NCI-H1417 treated with DMSO at 0.1 percent for 48 hours (cell line): ENCODE data around the gene UQCRC2.
A peak's percentile ranks its signal among the peaks of the same experiment; 100 is the strongest.
"Not testable (repeated sequence)": the region's sequence is repeated elsewhere in the genome, so short reads cannot be mapped to it uniquely, and the experiment has no call there.

Experiments used
- DNase-seq: peaks from one replicate; lab custom pipeline; 2025; lab: John Stamatoyannopoulos, UW

Gene UQCRC2

DNA sequence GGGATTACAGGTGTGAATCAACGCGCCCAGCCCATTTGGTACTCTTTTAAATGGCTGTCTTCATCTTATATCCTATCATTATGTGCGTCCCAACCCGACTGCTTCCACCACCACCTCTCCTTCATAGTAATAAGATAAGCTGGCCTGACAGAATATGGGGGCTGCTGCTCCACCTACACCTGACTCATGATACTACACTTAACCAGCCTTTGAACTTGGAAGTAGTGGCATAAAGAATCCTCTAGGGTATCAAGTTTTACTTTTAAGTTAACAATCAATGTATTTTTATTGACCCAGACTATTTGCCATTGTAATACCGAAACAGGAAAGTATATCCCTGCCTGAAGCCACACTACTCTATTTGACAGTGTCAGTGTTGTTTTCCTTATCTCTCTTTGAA, 28.9 kb downstream of the UQCRC2 start:
- DNase-seq: no peak

DNA sequence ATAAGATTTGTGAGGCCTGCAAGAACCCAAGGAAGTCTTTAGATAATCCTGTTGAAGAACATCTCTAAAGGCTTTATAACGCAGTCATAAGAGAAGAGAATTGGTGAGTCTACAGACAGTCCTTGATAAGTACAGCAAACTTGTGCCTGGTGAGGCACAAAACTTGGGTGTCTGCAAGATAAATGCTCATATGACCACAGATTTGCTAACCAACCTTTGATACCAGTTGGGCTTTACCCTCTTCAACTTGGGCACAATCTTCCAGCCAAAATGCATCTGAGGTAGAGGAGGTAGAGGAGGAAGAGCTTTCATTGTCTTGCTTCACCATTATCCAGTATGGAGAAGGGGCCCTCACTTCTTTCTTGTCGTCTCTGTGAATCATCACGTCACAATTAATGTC, 30.9 kb downstream of the UQCRC2 start:
- no peak for DNase-seq

DNA sequence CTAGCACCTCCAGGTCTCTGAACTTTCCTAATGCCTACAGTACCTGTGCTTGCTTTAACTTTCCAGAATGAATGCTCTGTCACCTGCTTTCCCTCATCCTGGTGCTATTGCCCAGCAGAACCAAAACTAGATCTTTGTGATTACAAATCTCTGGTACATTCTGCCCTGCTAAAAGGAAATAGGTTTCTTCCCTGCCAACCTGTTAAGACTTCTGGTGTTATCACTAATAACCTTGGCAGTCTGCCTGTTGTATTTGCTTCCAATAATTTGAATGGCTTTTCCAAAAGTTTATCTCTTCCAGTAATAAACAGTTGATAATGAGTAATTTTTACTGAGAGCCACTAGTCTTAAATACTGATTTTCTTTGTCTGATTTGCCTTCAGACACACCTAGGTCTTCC, 32.4 kb downstream of the UQCRC2 start:
- no peak for DNase-seq

DNA sequence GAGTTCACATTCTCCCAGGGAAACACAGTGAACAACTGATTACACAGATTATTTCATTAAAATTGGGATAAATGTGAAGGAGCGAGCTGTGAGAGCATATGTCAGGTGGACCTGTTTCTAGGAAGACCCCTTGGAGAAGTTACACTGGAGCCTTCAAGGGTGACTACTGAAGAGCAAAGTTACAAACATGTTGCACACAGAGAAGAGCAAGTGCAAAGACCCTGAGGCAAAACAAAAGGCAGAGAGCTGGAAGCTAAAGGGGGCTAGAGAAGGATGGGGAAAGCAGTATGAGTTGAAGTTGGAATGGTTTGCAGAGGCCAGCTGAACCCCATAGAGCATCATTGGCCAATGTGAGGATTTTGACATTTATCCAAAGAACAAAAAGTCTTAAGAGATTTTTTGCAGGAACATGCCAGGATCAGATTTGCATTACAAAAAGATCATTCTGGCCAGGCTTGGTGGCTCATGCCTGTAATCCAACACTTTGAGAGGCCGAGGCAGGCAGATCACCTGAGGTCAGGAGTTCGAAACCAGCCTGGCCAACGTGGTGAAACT, 33.6 kb downstream of the UQCRC2 start:
- DNase-seq: no peak

DNA sequence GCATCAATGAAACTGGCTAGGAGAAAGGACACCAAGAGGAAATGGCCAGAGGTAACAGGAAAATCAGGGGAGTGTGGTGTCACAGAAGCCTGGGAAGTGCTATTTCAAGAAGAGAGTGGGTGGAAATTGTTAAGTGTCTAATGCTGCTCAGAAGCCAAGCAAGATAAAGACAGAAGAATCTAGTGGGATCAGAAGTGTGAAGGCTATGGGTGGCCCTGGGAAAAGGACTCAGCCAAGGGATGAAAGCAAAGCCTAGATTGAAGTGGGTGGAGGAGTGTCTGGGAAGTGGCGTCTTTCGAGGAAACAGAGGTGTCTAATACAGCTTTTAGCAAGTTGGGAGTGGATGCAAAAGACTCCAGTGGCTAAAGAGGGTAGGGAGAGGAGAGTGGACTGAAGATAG, 34.3 kb downstream of the UQCRC2 start:
- DNase-seq: no peak

DNA sequence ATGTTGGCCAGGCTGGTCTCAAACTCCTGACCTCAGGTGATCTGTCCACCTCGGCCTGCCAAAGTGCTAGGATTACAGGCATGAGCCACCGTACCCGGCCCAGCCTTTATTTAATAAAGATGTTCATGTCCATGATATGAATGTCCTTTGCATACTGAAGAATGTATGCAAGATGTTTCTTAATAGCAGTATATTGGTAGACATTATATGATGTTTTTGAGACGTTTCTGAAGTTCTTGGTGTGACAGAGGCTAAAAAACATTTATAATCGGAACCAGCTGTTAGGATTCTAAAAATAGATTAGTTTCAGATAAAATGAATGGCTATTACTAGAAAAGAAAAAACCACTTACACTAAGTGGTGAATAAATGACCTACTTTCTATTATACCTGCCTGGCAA, 36.0 kb downstream of the UQCRC2 start:
- DNase-seq: peak; percentile 42

DNA sequence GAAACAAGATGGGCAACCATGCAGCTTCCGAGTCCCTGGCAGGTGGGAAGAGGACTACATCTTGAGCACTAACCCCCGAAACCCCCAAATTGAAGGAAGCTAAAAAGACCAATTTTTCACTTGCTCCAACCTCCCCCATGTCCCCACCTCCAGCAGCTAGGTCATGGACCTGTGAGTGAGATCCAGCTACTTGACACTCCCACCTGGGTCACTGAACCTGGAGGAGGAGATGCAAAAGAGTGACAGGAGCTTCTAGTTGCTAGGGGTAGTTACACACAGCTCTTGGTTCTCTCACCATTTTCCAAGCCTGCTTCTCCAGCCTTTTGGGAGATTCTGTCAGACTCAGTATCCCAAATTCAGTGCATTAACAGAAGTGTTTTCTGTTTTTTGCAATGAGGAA, 36.6 kb downstream of the UQCRC2 start:
- DNase-seq: no peak

DNA sequence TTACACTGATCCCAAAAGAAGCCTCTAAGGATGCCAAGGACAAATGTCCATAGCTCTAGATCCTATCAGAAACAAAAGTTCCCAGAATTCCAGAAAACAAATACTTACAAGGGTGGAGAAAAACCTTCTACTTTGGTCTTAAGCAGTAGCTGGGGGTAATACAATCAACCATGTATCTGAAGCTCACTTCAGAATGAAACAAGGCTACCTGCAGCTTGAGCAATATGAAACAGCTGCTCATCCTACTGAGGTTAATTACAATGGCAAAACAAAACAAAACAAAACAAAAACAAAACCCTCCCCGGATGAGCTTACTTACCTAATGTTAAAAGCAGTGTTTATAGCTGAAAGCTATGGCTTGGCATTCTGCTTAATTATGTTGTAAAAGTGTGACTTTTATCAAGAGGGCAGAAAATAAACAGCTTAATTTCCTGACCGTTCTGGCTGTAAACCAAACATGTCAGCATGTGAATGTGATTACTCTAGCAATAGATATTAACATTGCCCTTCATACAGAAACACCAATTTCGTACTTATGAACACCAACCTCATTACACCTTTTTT, 37.3 kb downstream of the UQCRC2 start:
- no peak for DNase-seq

DNA sequence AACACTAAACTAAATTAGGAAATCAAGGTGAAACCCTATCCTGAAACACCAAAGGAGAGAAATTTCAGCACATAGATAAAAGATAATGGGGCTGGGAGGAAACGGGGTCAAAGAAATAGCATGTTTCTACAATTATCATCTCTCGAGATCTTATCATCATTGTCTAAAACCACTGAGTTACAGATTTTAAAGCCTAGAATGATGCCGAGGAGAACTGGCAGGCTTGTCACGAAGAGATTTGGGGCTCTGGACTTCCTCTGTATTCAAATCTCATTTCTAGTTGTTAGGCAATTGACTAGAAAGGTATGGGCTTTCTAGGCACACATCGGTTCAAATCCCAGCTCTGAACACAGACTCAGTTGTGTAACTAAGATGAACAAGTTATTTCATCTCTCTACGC, 38.5 kb downstream of the UQCRC2 start:
- no peak for DNase-seq

DNA sequence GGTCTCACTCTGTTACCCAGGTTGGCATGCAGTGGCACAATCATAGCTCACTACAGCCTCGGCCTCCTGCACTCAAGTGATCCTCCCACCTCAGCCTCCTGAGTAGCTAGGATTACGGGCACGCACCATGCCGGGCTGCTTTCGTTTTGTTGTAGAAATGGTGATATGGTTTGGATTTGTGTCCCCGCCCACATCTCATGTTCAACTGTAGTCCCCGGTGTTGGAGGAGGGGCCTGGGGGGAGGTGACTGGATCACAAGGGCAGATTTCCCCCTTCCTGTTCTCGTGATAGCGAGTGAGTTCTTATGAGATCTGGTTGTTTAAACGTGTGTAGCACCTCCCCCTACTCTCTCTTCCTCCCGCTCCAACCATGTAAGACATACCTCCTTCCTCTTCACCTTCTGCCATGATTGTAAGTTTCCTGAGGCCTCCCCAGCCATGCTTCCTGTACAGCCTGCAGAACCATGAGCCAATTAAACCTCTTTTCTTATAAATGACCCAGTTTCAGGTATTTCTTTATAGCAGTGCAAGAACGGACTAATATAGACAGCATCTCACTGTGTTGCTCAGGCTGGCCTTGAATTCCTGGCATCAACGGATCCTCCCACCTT, 41.8 kb downstream of the UQCRC2 start:
- no peak for DNase-seq

DNA sequence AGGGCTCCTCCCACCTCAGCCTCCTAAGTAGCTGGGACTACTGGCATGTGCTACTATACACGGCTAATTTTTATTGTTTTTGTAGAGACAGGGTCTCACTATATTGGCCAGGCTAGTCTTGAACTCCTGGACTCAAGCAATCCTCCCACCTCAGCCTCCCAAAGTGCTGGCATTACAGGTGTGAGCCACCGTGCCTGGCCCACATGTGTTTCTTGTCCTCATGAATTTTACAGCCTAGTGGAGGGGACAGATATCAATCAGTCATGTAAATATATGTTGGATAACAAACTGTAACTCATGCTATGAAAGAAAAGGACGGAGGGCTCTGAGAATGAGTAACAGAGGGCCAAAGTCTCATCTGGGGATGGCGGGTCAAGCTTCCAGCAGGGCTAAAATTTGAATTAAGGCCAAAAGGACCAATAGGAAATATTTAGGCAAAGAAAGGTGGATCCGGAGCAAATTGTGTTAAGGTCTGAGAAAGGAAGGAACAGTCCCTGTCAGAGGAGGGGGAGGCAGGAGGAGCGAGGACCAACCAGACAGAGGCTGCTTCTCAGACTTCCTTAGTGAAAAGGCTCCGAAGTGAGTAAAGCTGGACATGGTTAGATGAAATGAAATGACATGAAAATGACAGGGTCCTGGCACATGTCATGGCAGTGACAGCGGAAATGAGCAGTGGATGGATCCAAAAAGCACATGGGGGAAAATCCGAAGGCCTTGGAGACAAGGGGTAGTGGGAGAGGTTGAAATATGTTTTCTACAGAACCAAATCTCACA, 43.9 kb downstream of the UQCRC2 start:
- no peak for DNase-seq

DNA sequence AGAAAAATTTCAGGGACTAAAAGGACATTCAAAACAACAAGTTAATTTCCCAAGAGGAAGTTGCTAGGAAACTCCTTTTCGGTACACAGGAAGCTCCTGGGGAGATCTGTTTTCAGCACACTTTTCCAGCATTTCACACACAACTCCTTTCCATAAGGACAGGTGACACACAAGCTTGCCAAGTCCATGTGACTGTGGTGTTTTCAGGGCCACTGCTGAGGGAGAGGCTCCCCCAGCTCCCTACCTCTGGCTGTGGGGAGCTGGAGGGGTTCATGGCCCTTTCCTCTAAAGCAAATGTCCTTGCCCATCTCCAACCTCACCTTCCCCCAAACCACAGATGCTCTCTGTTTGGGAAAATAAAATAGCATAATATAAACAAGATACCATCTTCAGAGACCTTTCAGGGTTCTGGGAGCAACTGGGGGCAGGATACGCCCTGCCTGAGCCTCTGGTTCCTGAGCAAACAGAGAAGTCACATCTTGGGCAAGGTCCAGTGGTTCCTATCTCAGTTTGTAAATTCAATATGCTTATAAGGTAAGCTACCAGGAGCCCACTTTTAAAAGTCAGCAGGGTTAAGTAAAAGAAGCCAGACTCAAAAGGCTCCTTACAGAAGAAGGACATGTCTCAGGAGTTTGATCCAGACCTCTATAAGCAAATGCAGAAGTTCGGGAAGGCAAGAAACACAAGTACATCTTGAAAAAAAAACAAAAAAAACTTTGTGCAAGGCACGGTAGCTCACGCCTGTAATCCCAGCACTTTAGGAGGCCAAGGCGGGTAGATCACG, 44.7 kb downstream of the UQCRC2 start:
- DNase-seq: no peak

DNA sequence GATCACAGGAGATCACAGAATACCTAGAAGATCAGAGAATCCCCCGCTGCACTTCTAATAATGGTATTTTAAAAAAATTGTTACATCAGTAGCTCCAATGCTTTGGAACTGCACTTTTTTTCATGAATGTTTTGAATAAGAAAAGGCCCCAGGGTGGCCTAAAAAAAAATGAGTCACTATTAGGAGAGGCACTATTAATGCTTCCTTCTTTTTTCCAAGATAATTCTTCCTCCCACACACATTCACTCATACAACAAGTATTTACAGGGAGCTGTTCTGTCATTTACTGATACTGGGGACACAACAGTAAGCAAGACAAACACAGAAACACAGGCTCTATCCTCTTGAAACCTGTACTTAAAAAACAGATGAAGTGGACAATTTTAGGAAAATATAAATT, 48.4 kb downstream of the UQCRC2 start:
- DNase-seq: no peak

DNA sequence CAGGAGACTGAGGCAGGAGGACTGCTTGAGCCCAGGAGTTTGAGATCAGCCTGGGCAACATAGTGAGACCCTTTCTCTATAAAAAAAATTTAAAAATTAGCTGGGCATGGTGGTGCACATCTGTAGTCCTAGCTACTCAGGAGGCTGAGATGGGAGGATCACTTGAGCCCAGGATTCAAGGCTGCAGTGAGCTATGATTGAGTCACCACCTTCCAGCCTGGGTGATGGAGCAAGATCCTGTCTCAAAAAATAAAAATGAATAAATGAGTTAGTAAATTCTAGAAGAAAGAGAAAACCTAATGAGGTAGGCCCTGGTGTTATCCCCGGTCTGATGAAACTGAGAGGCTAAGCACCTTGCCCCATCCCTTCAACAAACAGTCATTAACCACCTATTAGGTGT, 48.9 kb downstream of the UQCRC2 start:
- DNase-seq: not testable (repeated sequence)

DNA sequence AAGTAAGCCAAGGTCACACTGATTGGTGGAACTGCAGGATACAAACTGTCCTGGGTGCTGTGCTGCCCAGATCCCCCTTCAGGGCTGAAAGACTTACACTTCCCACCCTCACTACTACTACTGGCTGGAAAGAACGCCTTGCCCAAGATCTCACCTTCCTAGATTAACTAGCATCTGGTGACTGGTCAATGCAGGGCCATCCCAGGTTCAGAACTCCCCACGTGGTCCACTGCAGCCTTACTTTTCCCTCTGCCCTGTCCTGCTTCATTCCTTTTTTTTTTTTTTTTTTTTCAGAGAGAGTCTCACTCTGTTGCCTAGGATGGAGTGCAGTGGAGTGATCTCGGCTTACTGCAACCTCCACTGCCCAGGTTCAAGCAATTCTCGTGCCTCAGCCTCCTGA, 50.0 kb downstream of the UQCRC2 start:
- no peak for DNase-seq

DNA sequence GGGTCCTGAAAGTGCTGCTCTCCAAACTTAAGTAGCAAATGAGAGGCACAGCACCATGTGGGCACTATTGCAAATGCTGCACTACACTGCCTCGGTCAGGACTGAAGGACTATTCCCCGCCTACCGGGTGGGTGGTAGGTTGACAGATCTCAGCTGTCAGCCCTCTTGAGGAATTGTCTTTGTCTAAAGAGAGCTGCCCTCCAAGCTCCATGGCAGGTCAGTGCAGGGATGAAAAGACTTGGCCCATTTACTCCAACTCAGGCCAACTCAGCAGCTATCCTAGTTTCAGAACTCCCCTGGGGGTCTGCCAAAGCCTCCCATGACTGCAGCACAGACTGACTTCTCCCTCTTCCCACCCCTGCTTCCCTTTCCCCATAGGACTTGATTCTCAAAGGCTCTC, 51.2 kb downstream of the UQCRC2 start:
- no peak for DNase-seq

DNA sequence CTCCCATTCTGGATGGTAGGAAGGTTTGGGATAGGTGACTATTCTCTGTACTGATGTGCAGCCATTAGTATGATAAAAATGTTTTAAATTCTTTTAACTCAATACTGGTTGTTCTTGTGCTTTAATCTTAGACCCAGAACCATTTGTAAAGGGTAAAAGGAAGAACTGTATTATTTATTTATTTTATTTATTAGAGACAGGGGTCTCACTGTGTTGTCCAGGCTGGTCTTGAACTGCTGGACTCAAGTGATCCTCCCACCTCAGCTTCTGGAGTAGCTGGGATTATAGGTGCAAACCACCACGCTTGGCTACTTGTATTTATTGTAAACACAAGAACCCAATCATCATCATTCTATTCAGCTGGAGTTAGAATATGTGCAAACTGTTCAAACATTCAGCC, 52.6 kb downstream of the UQCRC2 start:
- DNase-seq: no peak

DNA sequence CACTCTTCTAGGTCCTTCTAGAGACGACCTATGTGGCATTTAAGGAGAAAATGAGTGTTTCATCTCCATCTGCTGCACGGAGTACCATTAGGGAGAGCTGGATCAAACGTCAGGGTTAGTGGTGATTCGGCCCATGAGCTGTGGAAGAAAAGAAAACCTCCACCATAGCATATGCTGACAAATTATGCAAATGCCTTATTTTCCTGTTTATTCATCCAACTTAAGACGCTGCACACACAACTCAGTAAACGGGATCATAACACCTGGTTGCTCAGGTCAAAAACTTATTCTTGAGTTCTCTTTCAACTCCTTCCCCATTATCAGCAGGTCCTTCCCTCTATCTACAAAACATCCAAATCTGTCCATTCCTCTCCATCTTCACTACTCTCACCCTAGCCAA, 53.5 kb downstream of the UQCRC2 start:
- DNase-seq: no peak

DNA sequence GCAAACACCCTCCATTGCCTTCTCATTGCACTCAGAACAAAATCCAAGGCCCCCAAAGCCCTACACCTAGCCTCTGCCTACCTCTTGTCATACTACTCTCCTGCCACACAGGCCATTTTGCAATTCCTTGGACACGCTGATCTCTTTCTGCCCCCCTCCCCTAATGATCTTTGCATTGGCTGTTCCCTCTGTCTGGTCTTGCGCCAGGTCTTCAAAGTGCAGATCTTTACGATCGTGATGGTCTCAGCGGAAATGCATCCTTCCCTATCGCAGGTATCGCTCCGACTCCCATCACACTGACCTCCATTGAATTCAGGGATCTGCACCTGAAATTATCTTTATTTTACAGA, 54.0 kb downstream of the UQCRC2 start:
- DNase-seq: no peak

DNA sequence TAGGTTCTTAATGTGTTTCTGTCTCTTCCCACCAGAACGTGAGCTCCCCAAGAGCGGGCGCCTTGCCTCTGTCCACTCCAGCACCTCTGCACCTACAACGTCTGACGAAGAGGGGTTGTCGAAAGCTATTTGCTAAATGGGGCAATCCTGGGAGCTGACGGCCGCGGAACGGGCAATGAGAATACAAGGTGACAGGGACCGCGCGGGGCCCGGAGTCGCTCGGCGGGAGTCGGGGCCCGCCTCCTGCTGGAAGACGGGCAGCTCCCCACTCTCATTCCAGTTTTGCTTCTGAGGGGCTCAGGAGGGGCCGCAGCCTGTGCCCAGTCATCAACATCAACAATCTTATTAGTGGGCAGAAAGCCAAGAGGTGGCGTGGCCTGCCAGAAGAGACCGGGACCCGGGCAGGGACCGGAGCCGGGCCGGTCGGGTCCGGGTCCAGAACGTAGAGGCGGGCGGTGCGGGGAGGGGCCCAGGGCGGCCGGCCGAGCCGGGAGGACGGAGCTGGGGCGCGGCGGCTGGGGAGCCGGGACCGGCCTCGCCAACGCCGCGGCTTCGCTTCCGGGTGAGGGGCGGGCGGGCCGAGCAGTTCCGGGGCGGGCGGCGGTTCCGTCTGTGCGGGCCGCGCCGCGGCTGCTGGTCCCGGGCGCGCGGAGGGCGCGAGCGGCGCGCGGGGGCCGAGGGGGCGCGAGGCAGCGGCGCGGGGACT, 54.5 kb downstream of the UQCRC2 start, which contains the start of gene MOSMO:
Gene MOSMO (plus strand): TSS at position 603 of the 706 bp plus-strand sequence. CDS start 191 bp downstream, outside the sequence.
- no peak for DNase-seq

DNA sequence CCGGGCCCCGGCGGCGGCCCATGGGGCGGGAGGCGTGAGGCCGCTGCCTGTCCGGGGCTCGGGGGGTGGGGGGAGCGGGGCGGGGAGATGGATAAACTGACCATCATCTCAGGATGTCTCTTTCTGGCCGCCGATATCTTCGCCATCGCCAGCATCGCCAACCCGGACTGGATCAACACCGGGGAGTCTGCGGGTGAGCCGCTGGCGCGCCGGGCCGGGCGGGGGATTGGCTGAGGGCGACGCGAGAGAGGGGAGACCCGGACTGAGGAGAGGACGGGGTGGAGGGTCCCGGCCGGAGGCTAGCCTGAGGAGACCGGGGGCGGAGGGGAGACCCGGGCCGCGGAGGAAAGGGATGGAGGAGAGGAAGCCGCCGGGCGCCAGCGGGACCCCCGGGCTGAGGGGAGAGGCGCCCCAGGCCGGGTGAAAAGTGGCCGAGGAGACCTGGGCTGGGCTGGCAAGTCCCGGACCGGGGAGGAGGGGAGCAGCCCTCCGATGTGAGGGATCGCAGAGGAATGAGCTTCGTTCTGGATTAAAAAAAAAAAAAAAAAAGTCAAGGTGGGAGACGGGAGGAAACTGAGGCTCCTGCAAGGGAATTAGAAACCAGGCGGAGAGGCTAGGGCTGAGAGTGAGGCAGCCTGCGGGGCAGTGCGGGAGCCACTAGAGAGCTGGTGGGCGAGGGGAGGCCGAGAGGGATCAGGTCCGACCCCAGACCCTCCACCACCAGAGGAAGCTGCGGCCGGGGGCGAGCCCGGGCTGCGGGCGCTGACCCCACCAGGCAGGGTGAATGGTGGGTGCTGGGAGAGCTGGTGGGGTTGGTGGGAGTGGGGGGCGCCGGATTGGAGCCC, 55.3 kb downstream of the UQCRC2 start:
- no peak for DNase-seq
